HG03575 (cell line): ENCODE data around the gene SERGEF.

Source experiments
- ATAC-seq: cut with Tn5 transposase; IDR thresholded peaks from one replicate; pipeline ENCODE4 v1.9.1; 2021; ENCODE audit not compliant: unreplicated experiment, insufficient number of reproducible peaks, low FRiP score; ENCODE audit errors: extremely low read depth

Gene SERGEF

GRCh38 chr11:17805873-17806272 is 207.0 kb downstream of the SERGEF start:
- ATAC-seq = no peak

DNA sequence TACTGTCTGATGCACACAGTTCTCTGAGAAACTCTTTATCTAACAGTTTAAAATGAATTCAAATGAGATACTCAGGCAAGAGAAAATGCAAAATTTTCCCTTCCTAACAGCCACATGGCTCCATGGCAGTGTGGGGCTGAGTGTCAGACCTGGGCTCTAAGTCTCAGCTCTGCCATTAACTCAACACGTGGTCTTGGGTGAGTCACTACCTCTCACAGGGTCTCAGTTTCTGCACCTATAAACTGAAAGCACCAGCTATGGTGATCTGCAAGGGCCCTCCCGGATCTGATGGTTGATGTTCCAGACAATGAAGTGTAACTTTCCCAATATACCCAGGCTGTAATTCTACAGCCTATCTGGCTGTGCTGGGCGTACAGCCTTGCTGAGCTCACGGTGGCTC is 207.8 kb downstream of the SERGEF start:
- no peak for ATAC-seq

DNA sequence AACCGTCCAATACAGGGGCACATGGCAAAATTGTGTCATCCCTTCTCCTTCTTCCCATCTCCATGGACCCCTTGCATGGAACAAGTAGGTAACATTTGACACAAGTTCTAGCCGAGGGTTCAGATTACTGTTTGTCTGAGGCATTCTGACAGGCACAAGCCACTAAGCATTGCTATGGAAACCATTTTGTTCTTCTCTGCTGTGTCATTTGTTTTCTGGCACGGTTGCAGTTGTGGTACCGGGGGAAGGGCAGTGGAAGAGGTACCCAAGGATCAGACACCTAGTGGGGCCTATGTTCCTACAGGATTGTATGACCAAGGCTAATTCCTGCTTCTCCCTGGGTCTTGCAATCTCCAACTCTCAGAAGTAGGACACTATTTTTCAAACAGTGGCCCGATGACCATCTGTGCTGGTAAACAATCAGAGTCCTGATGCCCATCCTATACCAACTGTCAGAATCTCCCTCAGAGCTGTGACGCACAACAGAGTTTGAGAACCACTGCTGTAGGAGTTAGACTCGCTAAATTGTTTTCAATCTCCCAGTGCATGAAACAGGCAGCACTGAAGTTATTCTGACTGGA is 209.0 kb downstream of the SERGEF start:
- ATAC-seq = no peak

DNA sequence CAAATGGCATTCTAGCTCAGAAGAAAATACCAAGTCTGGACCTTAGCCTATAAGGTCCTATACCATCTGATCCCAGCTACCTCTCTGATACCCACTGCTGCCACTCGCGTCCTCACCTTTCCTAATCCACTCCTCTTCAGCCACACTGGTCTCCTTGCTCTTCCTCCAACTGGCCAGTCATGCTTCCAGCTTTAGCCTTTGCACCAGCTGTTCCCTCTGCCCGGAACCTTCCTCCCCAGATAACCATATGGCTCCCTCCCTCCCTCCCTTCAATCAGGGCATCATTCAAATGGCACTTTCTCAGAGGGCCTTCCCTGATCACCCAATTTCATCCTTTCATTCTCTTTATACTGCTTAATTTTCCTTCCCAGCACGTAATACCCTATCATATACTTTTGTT is 210.4 kb downstream of the SERGEF start:
- no peak for ATAC-seq

DNA sequence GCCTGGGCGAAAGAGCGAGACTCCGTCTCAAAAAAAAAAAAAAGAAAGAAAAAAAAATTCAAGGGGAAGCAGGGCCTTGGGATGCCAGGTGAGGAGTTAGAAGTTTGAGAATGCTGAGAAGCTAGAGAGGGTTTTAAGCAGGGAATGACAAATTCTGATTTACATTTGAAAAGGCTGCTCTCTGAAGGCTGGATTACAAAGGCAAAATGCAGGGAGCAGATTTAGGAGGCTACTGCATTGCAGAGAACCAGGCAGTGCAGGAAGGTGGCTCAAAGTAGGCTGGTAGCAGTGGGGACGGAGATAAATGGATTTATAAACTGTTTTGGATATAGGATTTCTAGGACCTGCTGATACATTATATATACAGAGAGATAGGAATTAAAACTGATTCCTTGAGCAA is 211.7 kb downstream of the SERGEF start:
- ATAC-seq = no peak

GRCh38 chr11:17799147-17799546 is 213.7 kb downstream of the SERGEF start:
- ATAC-seq = no peak

GRCh38 chr11:17798716-17799115 is 214.1 kb downstream of the SERGEF start:
- no peak for ATAC-seq

DNA sequence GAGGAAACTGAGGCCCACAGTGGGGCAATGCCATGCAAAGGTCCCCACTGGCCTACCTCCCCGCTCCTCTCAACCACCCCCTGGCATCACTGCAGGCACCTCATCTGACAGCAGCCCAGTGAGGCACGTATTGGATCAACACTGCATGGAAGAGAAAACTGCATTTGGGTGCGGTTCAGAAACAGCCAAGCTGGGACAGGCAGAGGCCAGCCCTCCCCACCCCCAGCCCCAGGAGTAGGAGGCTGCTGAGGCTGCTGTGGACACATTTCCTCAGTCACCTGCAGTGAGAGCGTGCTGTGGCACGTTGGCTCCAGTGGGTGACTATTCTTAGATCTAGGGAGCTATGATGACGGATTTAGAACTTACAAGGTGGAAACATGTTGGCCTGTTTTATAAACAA is 214.6 kb downstream of the SERGEF start:
- no peak for ATAC-seq

- ATAC-seq = no peak
Observed at GRCh38 chr11:17796154-17796553, 216.7 kb downstream of the SERGEF start.

- ATAC-seq = no peak
Observed at GRCh38 chr11:17794981-17795380, 217.9 kb downstream of the SERGEF start.

- no peak for ATAC-seq
Observed at GRCh38 chr11:17793642-17794170, 219.1 kb downstream of the SERGEF start.

- no peak for ATAC-seq
Observed at GRCh38 chr11:17792161-17792560, 220.7 kb downstream of the SERGEF start.

DNA sequence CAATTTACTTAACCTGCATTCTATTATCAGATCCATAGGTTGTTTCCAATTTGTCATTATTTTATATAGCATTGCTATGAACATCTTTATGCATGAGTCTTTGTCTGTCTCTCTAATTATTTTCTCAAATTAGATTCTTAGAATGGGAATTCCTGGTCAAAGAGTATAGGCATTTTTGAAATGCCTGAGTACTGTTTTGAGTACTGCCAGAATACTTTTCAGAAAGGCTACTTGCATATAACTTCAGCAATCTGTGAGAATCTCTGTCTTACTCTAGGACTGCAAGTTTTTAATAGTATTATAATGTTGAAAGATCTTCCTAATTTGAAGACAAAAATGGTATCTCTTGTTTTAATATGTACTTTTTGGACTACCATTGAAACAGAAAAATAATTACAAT is 221.7 kb downstream of the SERGEF start:
- ATAC-seq = no peak

- ATAC-seq = no peak
Observed at GRCh38 chr11:17790453-17790852, 222.4 kb downstream of the SERGEF start.

DNA sequence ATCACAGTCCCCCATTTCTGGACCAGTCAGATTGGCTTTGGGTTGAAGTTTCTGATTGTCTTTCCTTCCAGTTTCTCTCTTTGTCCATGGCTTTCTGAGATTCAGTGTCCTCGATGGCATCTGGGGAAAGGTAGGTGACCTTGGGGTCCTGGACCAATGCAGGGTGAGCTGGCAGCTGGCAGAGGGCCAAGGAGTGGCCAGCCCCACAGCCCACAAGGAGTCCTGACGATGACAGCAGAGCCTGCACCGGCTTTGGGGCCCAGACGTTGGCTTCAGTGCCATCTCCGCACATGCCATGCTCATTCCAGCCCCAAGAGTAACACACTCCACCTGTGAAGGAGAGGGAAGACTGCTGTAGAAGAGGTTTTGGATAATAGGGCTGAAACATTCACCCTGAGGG is 224.8 kb downstream of the SERGEF start:
- no peak for ATAC-seq

DNA sequence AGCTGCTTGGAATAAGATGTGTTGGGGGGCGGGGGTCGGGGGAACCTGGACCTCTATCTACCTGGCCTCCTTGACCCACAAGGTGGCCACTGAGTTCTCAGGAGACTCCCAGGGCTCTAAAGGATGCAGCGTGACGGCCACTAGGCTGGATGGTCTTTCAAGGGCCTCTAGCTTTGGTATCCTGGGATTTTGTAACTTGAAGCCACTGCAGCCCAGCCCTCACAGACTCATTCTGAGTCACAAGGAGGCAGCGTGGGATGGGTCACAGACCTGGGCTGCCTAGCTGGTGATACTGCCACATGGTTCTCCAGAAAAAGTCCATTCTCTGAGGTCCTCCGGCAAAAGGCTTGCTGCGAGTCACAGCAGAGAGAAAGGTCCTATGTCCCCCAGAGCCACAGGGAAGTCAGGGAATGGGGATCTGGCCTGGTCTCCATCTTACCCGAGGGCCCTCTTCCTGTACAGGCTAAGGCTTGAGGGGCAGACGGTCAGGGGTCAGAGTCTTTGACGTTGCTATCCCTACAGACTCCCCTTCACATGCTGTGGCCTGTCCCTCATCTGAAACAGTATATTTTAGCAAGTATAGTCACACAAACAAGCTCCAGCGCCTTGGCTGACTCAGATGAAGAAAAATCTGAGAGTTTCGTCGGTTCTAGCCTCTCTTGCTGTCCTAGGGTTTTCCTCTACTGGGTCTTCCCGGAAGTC is 225.9 kb downstream of the SERGEF start:
- no peak for ATAC-seq

- no peak for ATAC-seq
Observed at GRCh38 chr11:17783878-17784277, 229.0 kb downstream of the SERGEF start.

- no peak for ATAC-seq
Observed at GRCh38 chr11:17782603-17783337, 230.1 kb downstream of the SERGEF start.

GRCh38 chr11:17782145-17782544 is 230.7 kb downstream of the SERGEF start:
- no peak for ATAC-seq

- ATAC-seq = no peak
Observed at GRCh38 chr11:17781626-17782025, 231.2 kb downstream of the SERGEF start.
